ENCODE measurements around the gene LYAR. TPM values are rescaled to one million over a fixed set of nuclear protein-coding genes. Genes with fewer than 3 reads are reported as not detected.

LYAR gene
- total and polyA plus RNA-seq, 2 of the 13 experiments (the other 11 are each of a cell fraction or from before 2014, with no cell fraction given), result 7.8 to 94.2 TPM

DNA sequence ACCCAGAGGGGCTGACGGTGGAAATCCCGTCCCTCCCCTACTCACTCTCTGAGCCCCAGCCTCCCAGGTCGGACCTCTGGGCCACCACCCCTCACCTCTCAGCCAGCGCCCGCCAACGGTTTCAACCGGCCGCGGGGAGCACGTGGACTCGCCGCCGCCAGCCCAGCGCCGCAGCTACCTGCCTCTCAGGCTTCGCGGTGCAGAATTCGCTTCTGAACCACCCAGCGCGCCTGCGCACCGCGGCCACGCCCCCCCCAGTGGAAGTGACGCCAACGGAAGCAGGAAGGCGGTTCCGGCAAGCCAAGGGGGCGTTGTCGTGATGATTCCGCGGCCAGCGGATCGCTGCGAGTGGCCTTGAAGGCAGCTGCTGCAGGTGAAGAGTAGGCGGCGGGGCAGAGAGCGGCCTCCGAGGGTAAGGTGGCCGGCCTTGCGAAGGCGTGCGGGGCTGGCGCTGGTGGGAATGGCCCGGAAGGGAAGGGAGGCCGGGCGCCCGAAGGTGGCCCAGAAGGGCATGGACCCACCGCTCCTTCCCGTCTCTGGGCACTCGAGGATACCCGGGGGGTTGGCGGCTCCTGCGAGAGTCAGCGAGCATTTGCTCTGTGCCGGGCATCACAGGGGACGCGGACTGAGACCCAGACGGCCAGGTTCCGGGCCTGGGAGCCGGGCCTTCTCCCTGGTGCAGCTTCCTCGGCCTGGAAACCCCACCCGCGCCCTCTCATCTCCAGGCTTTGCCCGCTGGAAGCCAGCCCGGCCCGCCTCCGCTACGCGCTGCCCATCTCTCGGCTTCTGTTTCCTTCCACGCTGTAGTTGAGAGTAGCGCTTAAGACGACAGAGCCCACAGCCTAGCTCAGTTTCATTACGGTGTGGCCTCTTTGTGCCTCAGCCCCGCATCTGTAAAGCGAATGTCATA is at the start of gene LYAR, which contains the start of gene ZBTB49 (continued):
- TF ChIP-seq, protein P1, sequence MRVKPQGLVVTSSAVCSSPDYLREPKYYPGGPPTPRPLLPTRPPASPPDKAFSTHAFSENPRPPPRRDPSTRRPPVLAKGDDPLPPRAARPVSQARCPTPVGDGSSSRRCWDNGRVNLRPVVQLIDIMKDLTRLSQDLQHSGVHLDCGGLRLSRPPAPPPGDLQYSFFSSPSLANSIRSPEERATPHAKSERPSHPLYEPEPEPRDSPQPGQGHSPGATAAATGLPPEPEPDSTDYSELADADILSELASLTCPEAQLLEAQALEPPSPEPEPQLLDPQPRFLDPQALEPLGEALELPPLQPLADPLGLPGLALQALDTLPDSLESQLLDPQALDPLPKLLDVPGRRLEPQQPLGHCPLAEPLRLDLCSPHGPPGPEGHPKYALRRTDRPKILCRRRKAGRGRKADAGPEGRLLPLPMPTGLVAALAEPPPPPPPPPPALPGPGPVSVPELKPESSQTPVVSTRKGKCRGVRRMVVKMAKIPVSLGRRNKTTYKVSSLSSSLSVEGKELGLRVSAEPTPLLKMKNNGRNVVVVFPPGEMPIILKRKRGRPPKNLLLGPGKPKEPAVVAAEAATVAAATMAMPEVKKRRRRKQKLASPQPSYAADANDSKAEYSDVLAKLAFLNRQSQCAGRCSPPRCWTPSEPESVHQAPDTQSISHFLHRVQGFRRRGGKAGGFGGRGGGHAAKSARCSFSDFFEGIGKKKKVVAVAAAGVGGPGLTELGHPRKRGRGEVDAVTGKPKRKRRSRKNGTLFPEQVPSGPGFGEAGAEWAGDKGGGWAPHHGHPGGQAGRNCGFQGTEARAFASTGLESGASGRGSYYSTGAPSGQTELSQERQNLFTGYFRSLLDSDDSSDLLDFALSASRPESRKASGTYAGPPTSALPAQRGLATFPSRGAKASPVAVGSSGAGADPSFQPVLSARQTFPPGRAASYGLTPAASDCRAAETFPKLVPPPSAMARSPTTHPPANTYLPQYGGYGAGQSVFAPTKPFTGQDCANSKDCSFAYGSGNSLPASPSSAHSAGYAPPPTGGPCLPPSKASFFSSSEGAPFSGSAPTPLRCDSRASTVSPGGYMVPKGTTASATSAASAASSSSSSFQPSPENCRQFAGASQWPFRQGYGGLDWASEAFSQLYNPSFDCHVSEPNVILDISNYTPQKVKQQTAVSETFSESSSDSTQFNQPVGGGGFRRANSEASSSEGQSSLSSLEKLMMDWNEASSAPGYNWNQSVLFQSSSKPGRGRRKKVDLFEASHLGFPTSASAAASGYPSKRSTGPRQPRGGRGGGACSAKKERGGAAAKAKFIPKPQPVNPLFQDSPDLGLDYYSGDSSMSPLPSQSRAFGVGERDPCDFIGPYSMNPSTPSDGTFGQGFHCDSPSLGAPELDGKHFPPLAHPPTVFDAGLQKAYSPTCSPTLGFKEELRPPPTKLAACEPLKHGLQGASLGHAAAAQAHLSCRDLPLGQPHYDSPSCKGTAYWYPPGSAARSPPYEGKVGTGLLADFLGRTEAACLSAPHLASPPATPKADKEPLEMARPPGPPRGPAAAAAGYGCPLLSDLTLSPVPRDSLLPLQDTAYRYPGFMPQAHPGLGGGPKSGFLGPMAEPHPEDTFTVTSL (CRISPR knock-in tag; IDR thresholded peaks at IDR 0.05; ENCODE audit: borderline replicate concordance), result peak; percentile 42; the same call in 1 of the 2 replicates
- peak; percentile 24; the same call in 1 of the 2 replicates for TF ChIP-seq NRL (CRISPR knock-in tag; IDR thresholded peaks at IDR 0.05; ENCODE audit: borderline replicate concordance)
- no peak for TF ChIP-seq ZNF496 (CRISPR knock-in tag; IDR thresholded peaks at IDR 0.05; ENCODE audit: insufficient replicate concordance)
- no peak for TF ChIP-seq ZSCAN22 (CRISPR knock-in tag; IDR thresholded peaks at IDR 0.05)
- TF ChIP-seq, protein P2, sequence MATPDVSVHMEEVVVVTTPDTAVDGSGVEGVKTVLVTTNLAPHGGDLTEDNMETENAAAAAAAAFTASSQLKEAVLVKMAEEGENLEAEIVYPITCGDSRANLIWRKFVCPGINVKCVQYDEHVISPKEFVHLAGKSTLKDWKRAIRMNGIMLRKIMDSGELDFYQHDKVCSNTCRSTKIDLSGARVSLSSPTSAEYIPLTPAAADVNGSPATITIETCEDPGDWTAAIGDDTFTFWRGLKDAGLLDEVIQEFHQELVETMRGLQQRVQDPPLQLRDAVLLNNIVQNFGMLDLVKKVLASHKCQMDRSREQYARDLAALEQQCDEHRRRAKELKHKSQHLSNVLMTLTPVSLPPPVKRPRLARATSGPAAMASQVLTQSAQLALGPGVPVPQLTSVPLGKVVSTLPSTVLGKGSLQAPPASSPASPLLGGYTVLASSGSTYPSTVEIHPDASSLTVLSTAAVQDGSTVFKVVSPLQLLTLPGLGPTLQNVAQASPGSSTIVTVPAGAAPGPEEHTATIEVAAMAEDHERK (CRISPR knock-in tag; IDR thresholded peaks at IDR 0.05; ENCODE audit: low read depth), result no peak
- TF ChIP-seq MAFG (CRISPR knock-in tag; IDR thresholded peaks at IDR 0.05), result no peak
- TF ChIP-seq ARNT (IDR thresholded peaks at IDR 0.05), result no peak
- TF ChIP-seq ZNF207 (IDR thresholded peaks at IDR 0.05; ENCODE audit: borderline replicate concordance), result no peak
- TF ChIP-seq HNRNPUL1 (IDR thresholded peaks at IDR 0.05; ENCODE audit: low read depth, low read length), result no peak
- no peak for TF ChIP-seq TCF7 (IDR thresholded peaks at IDR 0.05; ENCODE audit: low read depth)
- TF ChIP-seq, protein P3, sequence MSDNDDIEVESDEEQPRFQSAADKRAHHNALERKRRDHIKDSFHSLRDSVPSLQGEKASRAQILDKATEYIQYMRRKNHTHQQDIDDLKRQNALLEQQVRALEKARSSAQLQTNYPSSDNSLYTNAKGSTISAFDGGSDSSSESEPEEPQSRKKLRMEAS (IDR thresholded peaks at IDR 0.05), result peak; percentile 99
- no peak for TF ChIP-seq SAFB2 (CRISPR knock-in tag; IDR thresholded peaks at IDR 0.05; ENCODE audit: borderline replicate concordance, low read depth)
- TF ChIP-seq ZNF282 (IDR thresholded peaks at IDR 0.05; ENCODE audit: partially characterized antibody), result no peak
- no peak for TF ChIP-seq RBAK (CRISPR knock-in tag; IDR thresholded peaks at IDR 0.05)
- TF ChIP-seq, protein P4, sequence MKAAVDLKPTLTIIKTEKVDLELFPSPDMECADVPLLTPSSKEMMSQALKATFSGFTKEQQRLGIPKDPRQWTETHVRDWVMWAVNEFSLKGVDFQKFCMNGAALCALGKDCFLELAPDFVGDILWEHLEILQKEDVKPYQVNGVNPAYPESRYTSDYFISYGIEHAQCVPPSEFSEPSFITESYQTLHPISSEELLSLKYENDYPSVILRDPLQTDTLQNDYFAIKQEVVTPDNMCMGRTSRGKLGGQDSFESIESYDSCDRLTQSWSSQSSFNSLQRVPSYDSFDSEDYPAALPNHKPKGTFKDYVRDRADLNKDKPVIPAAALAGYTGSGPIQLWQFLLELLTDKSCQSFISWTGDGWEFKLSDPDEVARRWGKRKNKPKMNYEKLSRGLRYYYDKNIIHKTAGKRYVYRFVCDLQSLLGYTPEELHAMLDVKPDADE (CRISPR knock-in tag; IDR thresholded peaks at IDR 0.05), result no peak
- TF ChIP-seq, protein P5, sequence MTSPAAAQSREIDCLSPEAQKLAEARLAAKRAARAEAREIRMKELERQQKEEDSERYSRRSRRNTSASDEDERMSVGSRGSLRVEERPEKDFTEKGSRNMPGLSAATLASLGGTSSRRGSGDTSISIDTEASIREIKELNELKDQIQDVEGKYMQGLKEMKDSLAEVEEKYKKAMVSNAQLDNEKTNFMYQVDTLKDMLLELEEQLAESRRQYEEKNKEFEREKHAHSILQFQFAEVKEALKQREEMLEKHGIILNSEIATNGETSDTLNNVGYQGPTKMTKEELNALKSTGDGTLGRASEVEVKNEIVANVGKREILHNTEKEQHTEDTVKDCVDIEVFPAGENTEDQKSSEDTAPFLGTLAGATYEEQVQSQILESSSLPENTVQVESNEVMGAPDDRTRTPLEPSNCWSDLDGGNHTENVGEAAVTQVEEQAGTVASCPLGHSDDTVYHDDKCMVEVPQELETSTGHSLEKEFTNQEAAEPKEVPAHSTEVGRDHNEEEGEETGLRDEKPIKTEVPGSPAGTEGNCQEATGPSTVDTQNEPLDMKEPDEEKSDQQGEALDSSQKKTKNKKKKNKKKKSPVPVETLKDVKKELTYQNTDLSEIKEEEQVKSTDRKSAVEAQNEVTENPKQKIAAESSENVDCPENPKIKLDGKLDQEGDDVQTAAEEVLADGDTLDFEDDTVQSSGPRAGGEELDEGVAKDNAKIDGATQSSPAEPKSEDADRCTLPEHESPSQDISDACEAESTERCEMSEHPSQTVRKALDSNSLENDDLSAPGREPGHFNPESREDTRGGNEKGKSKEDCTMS (CRISPR knock-in tag; conservative IDR thresholded peaks at IDR 0.05), result no peak

Measured in HepG2 (cell line).